K562 (cell line): Measurements from ENCODE around the gene CEP131. TPM values are rescaled to one million over a fixed set of nuclear protein-coding genes. Genes with fewer than 3 reads are reported as not detected.

Experiments used
- ARID1B ChIP-seq: fragments of 450-650 bp; IDR thresholded peaks from 2 replicates; pipeline ENCODE4 v1.6.1; 2016; ENCODE audit warnings: antibody characterized with exemption, mild to moderate bottlenecking, inconsistent platforms
- CAMTA2 ChIP-seq: fragments of 250-450 bp; sonication (Bioruptor Pico); conservative IDR thresholded peaks from 2 replicates; pipeline ENCODE4 v1.5.1; 2022
- CBX5 ChIP-seq: IDR thresholded peaks from 2 replicates; pipeline ENCODE4 v1.6.1; 2014; ENCODE audit warnings: low read depth, borderline replicate concordance
- ELF1 ChIP-seq: fragments of 200-800 bp; sonication (Bioruptor generic); IDR thresholded peaks from 2 replicates; pipeline ENCODE4 v1.6.1; 2016; ENCODE audit warnings: missing genetic modification characterization, missing compliant biosample characterization
- GTF2A2 ChIP-seq: IDR thresholded peaks from 2 replicates; pipeline ENCODE4 v1.6.1; 2016; ENCODE audit warnings: mild to moderate bottlenecking, missing genetic modification characterization, missing compliant biosample characterization
- HEY1 ChIP-seq: fragments of 250-450 bp; sonication (Bioruptor Pico); IDR thresholded peaks from 2 replicates; pipeline ENCODE4 v1.5.0; 2020; ENCODE audit warnings: mild to moderate bottlenecking, moderate library complexity, borderline replicate concordance
- ILK ChIP-seq: fragments of 450-650 bp; IDR thresholded peaks from 2 replicates; pipeline ENCODE4 v1.6.1; 2016; ENCODE audit warnings: missing genetic modification characterization, low read depth, mild to moderate bottlenecking, missing compliant biosample characterization, moderate library complexity, borderline replicate concordance
- NCOA1 ChIP-seq: fragments of 450-650 bp; IDR thresholded peaks from 2 replicates; pipeline ENCODE4 v1.6.1; 2016; ENCODE audit warnings: low read depth
- NCOR1 ChIP-seq: fragments of 450-650 bp; IDR thresholded peaks from 2 replicates; pipeline ENCODE4 v1.6.1; 2016; ENCODE audit warnings: mild to moderate bottlenecking, moderate library complexity
- NR2F6 ChIP-seq: fragments of 450-650 bp; formaldehyde crosslinking; IDR thresholded peaks from 2 replicates; pipeline ENCODE4 v1.4.0; 2020; ENCODE audit warnings: mild to moderate bottlenecking
- RBM22 ChIP-seq: fragments of 200-400 bp; formaldehyde crosslinking; IDR thresholded peaks from 2 replicates; pipeline ENCODE4 v1.6.1; 2018; ENCODE audit warnings: low read length, low read depth; ENCODE audit not compliant: poor library complexity, severe bottlenecking
- SMAD1 ChIP-seq: fragments of 150-350 bp; IDR thresholded peaks from 2 replicates; pipeline ENCODE4 v1.6.1; 2014; ENCODE audit warnings: low read length, low read depth; ENCODE audit not compliant: partially characterized antibody
- TBL1XR1 ChIP-seq, 2 experiments: IDR thresholded peaks; 2 replicates each; pipeline ENCODE4 v1.6.1; 2012; ENCODE audit warnings: improper control_type of control experiment in 2 of 2, low read length in 2 of 2, mild to moderate bottlenecking in 1 of 2
- ZBTB1 ChIP-seq: sonication (generic); formaldehyde crosslinking; IDR thresholded peaks from 2 replicates; pipeline ENCODE4 v1.8.1; 2023; ENCODE audit warnings: missing genetic modification reagents, low read depth, mild to moderate bottlenecking, borderline replicate concordance
- ZFX ChIP-seq: sonication (generic); formaldehyde crosslinking; IDR thresholded peaks from 2 replicates; pipeline ENCODE4 v1.8.0; 2022; ENCODE audit warnings: mild to moderate bottlenecking, missing genetic modification reagents, moderate library complexity
- ZNF408 ChIP-seq: fragments of 250-450 bp; sonication (Bioruptor Pico); IDR thresholded peaks from 2 replicates; pipeline ENCODE4 v1.4.0; 2020; ENCODE audit warnings: low read depth, mild to moderate bottlenecking, moderate library complexity
- ZNF75A ChIP-seq: fragments of 450-650 bp; formaldehyde crosslinking; IDR thresholded peaks from 2 replicates; pipeline ENCODE4 v1.4.0; 2020; ENCODE audit warnings: mild to moderate bottlenecking
- polyA plus RNA-seq, 8 experiments: library from polyadenylated mRNA; depleted of rRNA in 4 of 8; stranded (reverse) in 5 of 8; unstranded in 3 of 8; fragments of >200 nt; fragmentation: Nextera tagmentation in 2 of 8; fragmentation: Illumina TruSeq in 1 of 8; extraction: Ambion mirVana in 2 of 8; extraction: Trizol in 1 of 8; gene quantifications; 2 replicates each; pipeline versions ENCODE4 v1.2.1 to v1.2.3, GENCODE V29; 2011 to 2014; ENCODE audit warnings: inconsistent platforms in 1 of 8, missing spikeins in 1 of 8
- total RNA-seq, 7 experiments: library from RNA; depleted of rRNA in 6 of 7; stranded (reverse); fragments of >200 nt in 6 of 7; fragmentation: Illumina TruSeq in 2 of 7; extraction: Trizol in 2 of 7; gene quantifications; 2 replicates each; pipeline versions ENCODE4 v1.2.1 to v1.2.3, GENCODE V29; 2011 to 2021; ENCODE audit warnings: low replicate concordance in 1 of 7
- TF ChIP-seq, protein P1 (sequence below): fragments of 250-450 bp; sonication (Bioruptor Pico); IDR thresholded peaks from 2 replicates; pipeline ENCODE4 v1.4.0; 2020
- TF ChIP-seq, protein P2 (sequence below): sonication (generic); formaldehyde crosslinking; IDR thresholded peaks from 2 replicates; pipeline ENCODE4 v1.8.0; 2022; ENCODE audit warnings: mild to moderate bottlenecking, missing genetic modification reagents
- TF ChIP-seq, protein P3 (sequence below), 2 experiments: fragments of 250-450 bp in 1 of 2; fragments of 450-650 bp in 1 of 2; sonication (Bioruptor Pico) in 1 of 2; IDR thresholded peaks; 2 replicates each; pipeline versions ENCODE4 v1.6.1 to v1.8.0; 2016 to 2021; ENCODE audit warnings: mild to moderate bottlenecking in 2 of 2, moderate library complexity in 2 of 2, missing compliant biosample characterization in 1 of 2, missing genetic modification characterization in 1 of 2

Gene CEP131
- total and polyA plus RNA-seq, 9 of the 15 experiments (the other 6 are each of a cell fraction or from before 2014, with no cell fraction given) = 0.24 to 21.2 (median 2.3) TPM

DNA sequence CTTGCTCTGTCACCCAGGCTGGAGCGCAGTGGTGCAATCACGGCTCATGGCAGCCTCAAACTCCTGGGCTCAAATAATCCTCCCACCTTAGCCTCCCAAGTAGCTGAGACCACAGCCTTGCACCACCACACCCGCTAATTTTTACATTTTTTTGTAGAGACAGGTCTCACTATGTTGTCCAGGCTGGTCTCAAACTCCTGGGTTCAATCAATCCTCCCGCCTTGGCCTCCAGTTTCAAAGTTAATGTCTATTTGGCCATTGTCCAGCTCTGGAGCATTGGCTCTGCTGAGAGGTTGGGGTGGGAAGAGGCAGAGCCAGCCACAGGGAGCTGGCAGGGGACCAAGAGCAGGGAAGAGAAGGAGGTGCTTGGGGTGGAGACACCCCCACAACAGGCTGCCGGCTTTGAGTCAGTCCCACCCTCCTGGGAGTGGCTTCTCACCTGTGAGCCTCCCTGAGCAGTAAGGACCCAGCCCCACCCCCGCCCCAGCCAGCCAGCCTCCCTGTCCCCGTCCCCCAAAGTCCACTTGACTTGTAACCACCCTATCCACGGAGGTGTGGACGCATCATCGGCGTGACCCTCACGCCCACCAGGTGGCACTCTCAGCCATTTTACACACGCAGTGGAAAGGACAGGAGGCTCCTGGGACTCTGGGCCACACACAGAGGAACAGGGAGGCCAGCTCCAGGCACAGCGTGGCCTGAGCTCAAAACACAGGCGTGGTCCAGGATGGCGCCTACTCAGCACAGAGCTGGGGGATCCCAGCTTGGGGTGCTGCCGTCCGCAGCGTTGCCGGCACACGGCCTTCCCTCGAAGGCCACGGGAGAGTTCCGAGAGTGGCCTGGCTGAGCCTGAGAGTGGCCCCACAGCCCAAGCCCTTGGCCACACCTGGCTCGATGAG is 80.2 kb downstream of the CEP131 start (continued):
- TF ChIP-seq, protein P1, sequence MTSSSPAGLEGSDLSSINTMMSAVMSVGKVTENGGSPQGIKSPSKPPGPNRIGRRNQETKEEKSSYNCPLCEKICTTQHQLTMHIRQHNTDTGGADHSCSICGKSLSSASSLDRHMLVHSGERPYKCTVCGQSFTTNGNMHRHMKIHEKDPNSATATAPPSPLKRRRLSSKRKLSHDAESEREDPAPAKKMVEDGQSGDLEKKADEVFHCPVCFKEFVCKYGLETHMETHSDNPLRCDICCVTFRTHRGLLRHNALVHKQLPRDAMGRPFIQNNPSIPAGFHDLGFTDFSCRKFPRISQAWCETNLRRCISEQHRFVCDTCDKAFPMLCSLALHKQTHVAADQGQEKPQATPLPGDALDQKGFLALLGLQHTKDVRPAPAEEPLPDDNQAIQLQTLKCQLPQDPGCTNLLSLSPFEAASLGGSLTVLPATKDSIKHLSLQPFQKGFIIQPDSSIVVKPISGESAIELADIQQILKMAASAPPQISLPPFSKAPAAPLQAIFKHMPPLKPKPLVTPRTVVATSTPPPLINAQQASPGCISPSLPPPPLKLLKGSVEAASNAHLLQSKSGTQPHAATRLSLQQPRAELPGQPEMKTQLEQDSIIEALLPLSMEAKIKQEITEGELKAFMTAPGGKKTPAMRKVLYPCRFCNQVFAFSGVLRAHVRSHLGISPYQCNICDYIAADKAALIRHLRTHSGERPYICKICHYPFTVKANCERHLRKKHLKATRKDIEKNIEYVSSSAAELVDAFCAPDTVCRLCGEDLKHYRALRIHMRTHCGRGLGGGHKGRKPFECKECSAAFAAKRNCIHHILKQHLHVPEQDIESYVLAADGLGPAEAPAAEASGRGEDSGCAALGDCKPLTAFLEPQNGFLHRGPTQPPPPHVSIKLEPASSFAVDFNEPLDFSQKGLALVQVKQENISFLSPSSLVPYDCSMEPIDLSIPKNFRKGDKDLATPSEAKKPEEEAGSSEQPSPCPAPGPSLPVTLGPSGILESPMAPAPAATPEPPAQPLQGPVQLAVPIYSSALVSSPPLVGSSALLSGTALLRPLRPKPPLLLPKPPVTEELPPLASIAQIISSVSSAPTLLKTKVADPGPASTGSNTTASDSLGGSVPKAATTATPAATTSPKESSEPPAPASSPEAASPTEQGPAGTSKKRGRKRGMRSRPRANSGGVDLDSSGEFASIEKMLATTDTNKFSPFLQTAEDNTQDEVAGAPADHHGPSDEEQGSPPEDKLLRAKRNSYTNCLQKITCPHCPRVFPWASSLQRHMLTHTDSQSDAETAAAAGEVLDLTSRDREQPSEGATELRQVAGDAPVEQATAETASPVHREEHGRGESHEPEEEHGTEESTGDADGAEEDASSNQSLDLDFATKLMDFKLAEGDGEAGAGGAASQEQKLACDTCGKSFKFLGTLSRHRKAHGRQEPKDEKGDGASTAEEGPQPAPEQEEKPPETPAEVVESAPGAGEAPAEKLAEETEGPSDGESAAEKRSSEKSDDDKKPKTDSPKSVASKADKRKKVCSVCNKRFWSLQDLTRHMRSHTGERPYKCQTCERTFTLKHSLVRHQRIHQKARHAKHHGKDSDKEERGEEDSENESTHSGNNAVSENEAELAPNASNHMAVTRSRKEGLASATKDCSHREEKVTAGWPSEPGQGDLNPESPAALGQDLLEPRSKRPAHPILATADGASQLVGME = 0 out of 2 replicates have a peak, but pooled peaks have one; percentile 10
- no peak for TF ChIP-seq GTF2A2 (tag)
- TF ChIP-seq NCOR1 = no peak
- no peak for TF ChIP-seq ILK
- TF ChIP-seq HEY1 = no peak
- no peak for TF ChIP-seq ELF1
- TF ChIP-seq TBL1XR1 (IDR thresholded peaks at IDR 0.05; ENCODE audit: low read length in 2 of 2) = no peak
- TF ChIP-seq RBM22 = no peak
- TF ChIP-seq, protein P2, sequence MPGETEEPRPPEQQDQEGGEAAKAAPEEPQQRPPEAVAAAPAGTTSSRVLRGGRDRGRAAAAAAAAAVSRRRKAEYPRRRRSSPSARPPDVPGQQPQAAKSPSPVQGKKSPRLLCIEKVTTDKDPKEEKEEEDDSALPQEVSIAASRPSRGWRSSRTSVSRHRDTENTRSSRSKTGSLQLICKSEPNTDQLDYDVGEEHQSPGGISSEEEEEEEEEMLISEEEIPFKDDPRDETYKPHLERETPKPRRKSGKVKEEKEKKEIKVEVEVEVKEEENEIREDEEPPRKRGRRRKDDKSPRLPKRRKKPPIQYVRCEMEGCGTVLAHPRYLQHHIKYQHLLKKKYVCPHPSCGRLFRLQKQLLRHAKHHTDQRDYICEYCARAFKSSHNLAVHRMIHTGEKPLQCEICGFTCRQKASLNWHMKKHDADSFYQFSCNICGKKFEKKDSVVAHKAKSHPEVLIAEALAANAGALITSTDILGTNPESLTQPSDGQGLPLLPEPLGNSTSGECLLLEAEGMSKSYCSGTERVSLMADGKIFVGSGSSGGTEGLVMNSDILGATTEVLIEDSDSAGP (CRISPR knock-in tag) = no peak
- TF ChIP-seq ZNF75A (CRISPR knock-in tag) = no peak
- no peak for TF ChIP-seq NCOA1
- TF ChIP-seq NR2F6 = no peak
- TF ChIP-seq ARID1B = 0 out of 2 replicates have a peak, but pooled peaks have one; percentile 11
- no peak for TF ChIP-seq CBX5
- TF ChIP-seq, protein P3, sequence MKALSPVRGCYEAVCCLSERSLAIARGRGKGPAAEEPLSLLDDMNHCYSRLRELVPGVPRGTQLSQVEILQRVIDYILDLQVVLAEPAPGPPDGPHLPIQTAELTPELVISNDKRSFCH (CRISPR knock-in tag; IDR thresholded peaks at IDR 0.05) = no peak
- TF ChIP-seq, protein P3 (tag; IDR thresholded peaks at IDR 0.05) = 0 out of 2 replicates have a peak, but pooled peaks have one; percentile 34
- no peak for TF ChIP-seq SMAD1
- no peak for TF ChIP-seq CAMTA2 (CRISPR knock-in tag)
- TF ChIP-seq ZBTB1 (CRISPR knock-in tag) = no peak
- no peak for TF ChIP-seq ZNF408 (CRISPR knock-in tag)
- no peak for TF ChIP-seq ZFX
